Esophagus squamous epithelium (tissue), 4 donors: ENCODE measurements around the gene INPP5D.

ENCODE experiments used
- POLR2A ChIP-seq, 4 donors: fragments of 450-650 bp; IDR thresholded peaks; one replicate each; pipeline ENCODE4 v1.6.1; 2017; ENCODE audit warnings: antibody characterized with exemption in 4 of 4, mild to moderate bottlenecking in 4 of 4, moderate library complexity in 3 of 4
- TF ChIP-seq, protein P1 (sequence below), 6 experiments: fragments of 450-650 bp in 4 of 6; fragments of 200-600 bp in 2 of 6; sonication (generic) in 2 of 6; IDR thresholded peaks; one replicate each; pipeline ENCODE4 v1.5.1; 2016 to 2019; ENCODE audit warnings: antibody characterized with exemption in 6 of 6, mild to moderate bottlenecking in 4 of 6, moderate library complexity in 4 of 6

DNA sequence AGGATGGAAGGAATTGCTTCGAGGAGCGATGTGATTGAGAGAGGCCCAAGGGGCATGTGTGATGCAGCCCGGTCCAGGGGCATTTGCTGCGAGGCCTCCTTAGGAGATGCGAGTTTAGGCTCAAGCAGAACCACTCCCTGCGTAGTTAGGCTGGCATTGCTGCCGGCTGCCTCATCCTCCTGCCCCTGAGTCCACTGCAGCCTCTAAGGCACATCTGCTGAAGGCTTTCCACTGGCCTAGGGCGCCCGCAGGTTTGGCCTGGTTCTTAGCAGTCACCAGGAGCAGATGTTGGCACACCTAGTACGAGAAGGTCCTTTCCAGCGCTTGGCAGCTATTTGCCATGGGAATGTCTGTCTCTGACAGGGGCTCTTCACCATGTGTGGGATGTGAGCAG lies 20.7 kb downstream of the INPP5D start:
- TF ChIP-seq, protein P1, sequence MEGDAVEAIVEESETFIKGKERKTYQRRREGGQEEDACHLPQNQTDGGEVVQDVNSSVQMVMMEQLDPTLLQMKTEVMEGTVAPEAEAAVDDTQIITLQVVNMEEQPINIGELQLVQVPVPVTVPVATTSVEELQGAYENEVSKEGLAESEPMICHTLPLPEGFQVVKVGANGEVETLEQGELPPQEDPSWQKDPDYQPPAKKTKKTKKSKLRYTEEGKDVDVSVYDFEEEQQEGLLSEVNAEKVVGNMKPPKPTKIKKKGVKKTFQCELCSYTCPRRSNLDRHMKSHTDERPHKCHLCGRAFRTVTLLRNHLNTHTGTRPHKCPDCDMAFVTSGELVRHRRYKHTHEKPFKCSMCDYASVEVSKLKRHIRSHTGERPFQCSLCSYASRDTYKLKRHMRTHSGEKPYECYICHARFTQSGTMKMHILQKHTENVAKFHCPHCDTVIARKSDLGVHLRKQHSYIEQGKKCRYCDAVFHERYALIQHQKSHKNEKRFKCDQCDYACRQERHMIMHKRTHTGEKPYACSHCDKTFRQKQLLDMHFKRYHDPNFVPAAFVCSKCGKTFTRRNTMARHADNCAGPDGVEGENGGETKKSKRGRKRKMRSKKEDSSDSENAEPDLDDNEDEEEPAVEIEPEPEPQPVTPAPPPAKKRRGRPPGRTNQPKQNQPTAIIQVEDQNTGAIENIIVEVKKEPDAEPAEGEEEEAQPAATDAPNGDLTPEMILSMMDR (IDR thresholded peaks at IDR 0.05), result no peak
- TF ChIP-seq POLR2A (IDR thresholded peaks at IDR 0.05), result no peak
